Fibroblast of villous mesenchyme (primary cell): ENCODE data around the gene POLR1E. TPM values are rescaled to one million over a fixed set of nuclear protein-coding genes. Genes with fewer than 3 reads are reported as not detected.
A peak's percentile ranks its signal among the peaks of the same experiment; 100 is the strongest.
"Not testable (repeated sequence)": the region's sequence is repeated elsewhere in the genome, so short reads cannot be mapped to it uniquely, and the experiment has no call there.

Experiments used
- DNase-seq: peaks from one replicate; pipeline ENCODE4 v3.0.0-alpha.2; 2010; ENCODE audit warnings: low read depth
- H3K4me3 ChIP-seq: 2 replicates; pipeline ENCODE4 v1.5.1; 2011; ENCODE audit warnings: low read depth, mild to moderate bottlenecking, low read length
- CTCF ChIP-seq: IDR thresholded peaks from 2 replicates; pipeline ENCODE4 v1.5.1; 2012; ENCODE audit warnings: low read depth, mild to moderate bottlenecking, low read length; ENCODE audit not compliant: insufficient read depth
- total RNA-seq: library from RNA; depleted of rRNA; stranded (reverse); fragments of >200 nt; gene quantifications from 2 replicates; pipeline ENCODE4 v1.2.3, GENCODE V29; 2012

The POLR1E gene
- total RNA-seq, 1 donor = 33.7 TPM

GRCh38 chr9:37474438-37474837, 11.3 kb upstream of the POLR1E start:
- TF ChIP-seq CTCF = no peak
- DNase-seq = no peak
- H3K4me3 ChIP-seq = no peak overlapping the region

DNA sequence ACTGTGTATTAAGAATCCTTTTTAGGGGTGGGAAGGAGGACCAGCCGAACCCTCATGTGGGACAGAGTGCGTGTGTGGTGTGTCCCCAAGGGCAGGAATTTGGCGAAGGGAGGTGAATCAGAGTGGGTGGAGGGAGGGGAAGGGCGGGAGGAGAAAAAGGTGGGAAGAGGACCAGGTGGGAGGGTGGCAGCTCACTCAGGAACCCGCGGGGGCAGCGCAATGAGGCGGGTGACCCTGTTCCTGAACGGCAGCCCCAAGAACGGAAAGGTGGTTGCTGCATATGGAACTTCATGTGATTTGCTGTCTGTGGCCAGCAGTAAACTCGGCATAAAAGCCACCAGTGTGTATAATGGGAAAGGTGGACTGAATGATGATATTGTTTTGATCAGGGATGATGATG, 8.8 kb upstream of the POLR1E start:
- H3K4me3 ChIP-seq = no peak overlapping the region
- DNase-seq = no peak
- no peak for TF ChIP-seq CTCF

DNA sequence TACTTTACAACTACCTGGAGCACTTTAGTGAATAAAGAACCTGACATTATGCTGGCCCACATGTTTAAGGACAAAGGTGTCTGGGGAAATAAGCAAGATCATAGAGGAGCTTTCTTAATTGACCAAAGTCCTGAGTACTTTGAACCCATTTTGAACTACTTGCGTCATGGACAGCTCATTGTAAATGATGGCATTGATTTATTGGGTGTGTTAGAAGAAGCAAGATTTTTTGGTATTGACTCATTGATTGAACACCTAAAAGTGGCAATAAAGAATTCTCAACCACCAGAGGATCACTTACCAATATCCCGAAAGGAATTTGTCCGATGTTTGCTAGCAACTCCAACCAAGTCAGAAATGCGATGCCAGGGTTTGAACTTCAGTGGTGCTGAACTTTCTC, 8.3 kb upstream of the POLR1E start:
- not testable (repeated sequence) for H3K4me3 ChIP-seq, DNase-seq

DNA sequence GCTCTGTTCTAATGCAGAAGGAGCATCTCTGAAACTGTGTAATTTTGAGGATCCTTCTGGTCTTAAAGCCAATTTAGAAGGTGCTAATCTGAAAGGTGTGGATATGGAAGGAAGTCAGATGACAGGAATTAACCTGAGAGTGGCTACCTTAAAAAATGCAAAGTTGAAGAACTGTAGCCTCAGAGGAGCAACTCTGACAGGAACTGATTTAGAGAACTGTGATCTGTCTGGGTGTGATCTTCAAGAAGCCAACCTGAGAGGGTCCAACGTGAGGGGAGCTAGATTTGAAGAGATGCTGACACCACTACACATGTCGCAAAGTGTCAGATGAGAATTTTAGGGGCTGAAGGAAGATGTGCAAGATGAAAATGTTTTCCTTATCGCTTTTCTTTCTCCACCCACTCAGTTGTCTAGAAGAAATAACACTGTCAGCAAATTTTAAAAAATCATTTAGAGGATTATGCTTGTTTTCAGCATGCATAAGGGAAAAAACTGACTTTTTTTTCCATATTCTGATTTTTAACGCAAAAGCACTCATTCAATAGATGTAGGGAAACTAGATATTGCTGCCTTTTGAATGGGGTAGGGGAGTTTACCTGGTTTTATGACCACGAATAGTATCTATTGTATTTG, 7.6 kb upstream of the POLR1E start:
- H3K4me3 ChIP-seq, DNase-seq: not testable (repeated sequence)

- TF ChIP-seq CTCF = no peak
- H3K4me3 ChIP-seq = no peak overlapping the region
- no peak for DNase-seq
These were observed 5.0 kb upstream of the POLR1E start for GRCh38 chr9:37480759-37481158.

GRCh38 chr9:37486256-37486615, 488 bp downstream of the POLR1E start:
- DNase-seq = no peak
- no peak for TF ChIP-seq CTCF
- peak overlapping the region; percentile 87 for H3K4me3 ChIP-seq

- H3K4me3 ChIP-seq = peak overlapping the region; percentile 87
- peak; percentile 71 for DNase-seq
- no peak for TF ChIP-seq CTCF
These were observed 1.1 kb downstream of the POLR1E start for GRCh38 chr9:37486616-37487548.
